Activated naive CD8-positive, alpha-beta T cell (primary cell): ENCODE data around the gene COX10.

ENCODE experiments used
- H3K27ac Mint-ChIP-seq: one replicate; pipeline ENCODE4 v1.8.0; 2021; ENCODE audit warnings: mixed read lengths
- H3K27me3 Mint-ChIP-seq: one replicate; pipeline ENCODE4 v1.8.0; 2021; ENCODE audit warnings: mixed read lengths
- H3K36me3 Mint-ChIP-seq: one replicate; pipeline ENCODE4 v1.8.0; 2021; ENCODE audit warnings: mixed read lengths
- H3K4me1 Mint-ChIP-seq: one replicate; pipeline ENCODE4 v1.8.0; 2021; ENCODE audit warnings: low read depth, mixed read lengths
- H3K4me3 Mint-ChIP-seq: one replicate; pipeline ENCODE4 v1.8.0; 2021; ENCODE audit warnings: mild to moderate bottlenecking, mixed read lengths
- H3K9me3 Mint-ChIP-seq: one replicate; pipeline ENCODE4 v1.8.0; 2021; ENCODE audit warnings: low read depth, mixed read lengths

The COX10 gene

GRCh38 chr17:14245629-14246028, 176.3 kb downstream of the COX10 start:
- Mint-ChIP-seq H3K9me3 (no peaks in the 10 kb centered on the region), H3K27ac (no peak overlapping the region)

More at GRCh38 chr17:14245629-14246028, 176.3 kb downstream of the COX10 start:
- Mint-ChIP-seq H3K4me3 (no peak overlapping the region), H3K27me3 (no peaks in the 10 kb centered on the region), H3K4me1 (no peaks in the 10 kb centered on the region), H3K36me3 (no peaks in the 10 kb centered on the region)
